HG02852 (cell line): ENCODE measurements around the gene COPS9.

Experiments
- ATAC-seq: cut with Tn5 transposase; IDR thresholded peaks from one replicate; pipeline ENCODE4 v1.9.1; 2021; ENCODE audit warnings: mild to moderate bottlenecking, moderate library complexity; ENCODE audit not compliant: unreplicated experiment

Gene COPS9

GRCh38 chr2:240136013-240136670, at the start of gene COPS9:
Gene COPS9, minus strand, starts transcription at chr2:240136305. Its CDS starts 21 bp downstream, at chr2:240136284.
- ATAC-seq, result peak; percentile 93

GRCh38 chr2:240184656-240185055, 48.6 kb upstream of the COPS9 start:
- no peak for ATAC-seq

GRCh38 chr2:240183875-240184590, 47.9 kb upstream of the COPS9 start:
- ATAC-seq, result no peak

- no peak for ATAC-seq
Measured at GRCh38 chr2:240183006-240183874, 47.1 kb upstream of the COPS9 start.

GRCh38 chr2:240182476-240182875, 46.4 kb upstream of the COPS9 start:
- ATAC-seq, result no peak

GRCh38 chr2:240182001-240182400, 45.9 kb upstream of the COPS9 start:
- no peak for ATAC-seq

- ATAC-seq, result no peak
Measured at GRCh38 chr2:240179941-240180666, 44.0 kb upstream of the COPS9 start.

- ATAC-seq, result no peak
Measured at GRCh38 chr2:240179186-240179815, 43.2 kb upstream of the COPS9 start.

- no peak for ATAC-seq
Measured at GRCh38 chr2:240178564-240178963, 42.5 kb upstream of the COPS9 start.

- ATAC-seq, result no peak
Measured at GRCh38 chr2:240174496-240174895, 38.4 kb upstream of the COPS9 start.

GRCh38 chr2:240172071-240172895, 36.2 kb upstream of the COPS9 start:
- no peak for ATAC-seq

- no peak for ATAC-seq
Measured at GRCh38 chr2:240170883-240171282, 34.8 kb upstream of the COPS9 start.

- no peak for ATAC-seq
Measured at GRCh38 chr2:240170354-240170735, 34.2 kb upstream of the COPS9 start.

- ATAC-seq, result no peak
Measured at GRCh38 chr2:240169486-240170353, 33.6 kb upstream of the COPS9 start.

- no peak for ATAC-seq
Measured at GRCh38 chr2:240168546-240169361, 32.6 kb upstream of the COPS9 start.

- no peak for ATAC-seq
Measured at GRCh38 chr2:240168041-240168440, 31.9 kb upstream of the COPS9 start.

GRCh38 chr2:240167588-240167880, 31.4 kb upstream of the COPS9 start:
- ATAC-seq, result no peak
